ENCODE measurements around the gene GNAO1.

Gene GNAO1

GRCh38 chr16:56263711-56264608 is 72.7 kb downstream of the GNAO1 start:
- no peak for DNase-seq (ENCODE audit: insufficient read length, low spot score)
- no peak for FAIRE-seq

DNA sequence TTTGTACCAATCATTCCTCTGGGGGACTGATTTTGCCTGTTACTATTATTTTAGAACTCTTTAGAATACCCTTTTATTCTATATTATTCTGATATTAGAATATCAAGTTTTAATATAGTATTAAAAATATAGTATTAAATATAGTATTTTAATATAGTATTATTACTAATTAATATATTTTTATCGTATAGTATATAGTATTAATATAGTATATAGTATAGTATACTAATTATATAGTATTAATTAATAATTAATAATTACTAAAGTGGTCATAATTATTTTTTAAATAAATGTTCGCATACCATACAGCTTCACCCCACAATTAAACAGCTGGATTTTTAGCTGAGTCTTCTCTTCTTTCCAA is 73.3 kb downstream of the GNAO1 start:
- DNase-seq (ENCODE audit: insufficient read length, low spot score) (no peak), FAIRE-seq (no peak)

DNA sequence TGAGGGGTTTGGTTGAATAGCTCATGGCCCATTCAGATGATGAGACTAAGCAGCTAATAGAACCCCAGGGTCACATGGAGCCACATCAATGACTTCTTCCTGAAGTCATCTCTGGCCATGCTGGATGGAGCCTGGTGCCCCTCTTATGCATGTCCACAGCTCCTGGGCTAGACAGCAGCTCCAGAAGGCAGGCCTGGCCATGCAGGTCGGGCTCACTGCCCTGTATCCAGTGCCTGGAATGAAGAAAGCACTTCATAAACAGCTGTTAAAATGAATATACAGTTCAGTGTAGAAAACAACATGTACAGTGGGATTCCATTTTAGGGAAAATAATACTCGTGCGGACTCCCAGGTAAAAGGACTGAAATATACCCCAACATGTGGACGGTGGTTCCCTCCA is 73.9 kb downstream of the GNAO1 start:
- DNase-seq (ENCODE audit: insufficient read length, low spot score) = no peak
- FAIRE-seq = no peak

DNA sequence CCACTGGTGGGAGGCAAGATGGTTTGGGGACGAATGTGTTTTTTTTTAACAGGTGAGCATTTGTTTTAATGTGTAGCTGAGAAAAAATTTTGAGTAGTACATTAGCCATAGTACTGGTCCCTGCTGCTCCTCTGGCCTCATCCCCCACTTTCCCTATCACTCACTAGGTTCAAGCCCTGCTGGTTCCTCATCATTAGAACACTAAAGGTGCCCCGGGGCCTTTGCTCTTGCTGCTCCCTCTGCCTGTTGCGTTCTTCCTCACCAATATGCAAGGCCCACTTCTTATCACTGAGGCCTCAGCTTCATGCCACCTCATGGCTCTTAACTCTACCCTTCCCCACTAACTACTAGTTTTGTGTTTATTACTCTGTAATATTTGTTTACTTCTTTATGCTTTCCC is 74.5 kb downstream of the GNAO1 start:
- FAIRE-seq = no peak
- DNase-seq (ENCODE audit: insufficient read length, low spot score) = no peak

DNA sequence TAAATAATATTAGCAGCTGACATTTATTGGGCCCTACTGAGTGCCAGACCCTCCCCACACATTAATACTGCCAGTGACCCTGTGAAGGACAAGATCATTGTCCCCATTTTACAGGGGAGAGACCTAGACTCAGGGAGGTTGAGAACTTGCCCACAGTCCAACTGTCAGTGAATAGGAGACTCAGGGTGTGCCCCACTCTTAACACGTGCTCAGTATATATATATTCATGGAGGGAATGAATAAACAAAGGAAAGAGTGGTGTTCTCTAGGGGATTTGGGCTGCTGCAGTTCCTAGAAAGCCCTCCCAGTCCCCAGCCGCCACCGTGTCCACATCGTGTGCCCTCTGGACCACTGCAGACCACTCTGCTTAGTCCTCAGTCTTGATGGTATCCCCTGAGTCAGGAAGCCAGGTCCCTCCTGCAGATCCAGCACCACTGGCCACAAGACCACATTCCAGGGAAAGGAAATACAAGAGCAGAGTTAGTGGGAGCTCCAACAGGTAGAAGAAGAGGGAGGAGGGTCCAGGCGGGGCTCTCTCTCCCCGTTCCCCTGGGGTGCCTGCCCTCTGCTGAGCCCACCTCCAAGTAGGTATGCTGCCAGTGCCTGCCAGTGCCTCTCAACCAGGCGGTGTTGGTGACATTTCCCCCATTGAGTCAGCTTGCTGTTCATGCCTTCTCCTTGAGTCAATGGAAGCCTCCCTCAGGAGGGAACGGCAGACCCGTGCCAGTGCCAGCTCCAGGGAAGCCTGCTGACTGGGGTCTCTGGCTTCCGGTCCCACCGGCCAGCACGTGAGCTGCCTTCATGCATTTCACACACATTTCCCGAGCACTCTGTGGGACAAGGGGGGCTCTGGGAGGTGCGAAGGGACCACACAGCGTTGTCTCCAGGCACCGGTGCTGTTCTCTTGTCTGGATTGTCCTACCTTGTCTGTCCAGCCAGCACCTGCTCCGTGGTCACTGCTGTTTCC is 75.6 kb downstream of the GNAO1 start:
- no peak for DNase-seq (ENCODE audit: insufficient read length, low spot score)
- no peak for FAIRE-seq

GRCh38 chr16:56267888-56268287 is 76.6 kb downstream of the GNAO1 start:
- FAIRE-seq = no peak
- DNase-seq (ENCODE audit: insufficient read length, low spot score) = no peak

GRCh38 chr16:56268799-56269198 is 77.5 kb downstream of the GNAO1 start:
- FAIRE-seq = no peak

DNA sequence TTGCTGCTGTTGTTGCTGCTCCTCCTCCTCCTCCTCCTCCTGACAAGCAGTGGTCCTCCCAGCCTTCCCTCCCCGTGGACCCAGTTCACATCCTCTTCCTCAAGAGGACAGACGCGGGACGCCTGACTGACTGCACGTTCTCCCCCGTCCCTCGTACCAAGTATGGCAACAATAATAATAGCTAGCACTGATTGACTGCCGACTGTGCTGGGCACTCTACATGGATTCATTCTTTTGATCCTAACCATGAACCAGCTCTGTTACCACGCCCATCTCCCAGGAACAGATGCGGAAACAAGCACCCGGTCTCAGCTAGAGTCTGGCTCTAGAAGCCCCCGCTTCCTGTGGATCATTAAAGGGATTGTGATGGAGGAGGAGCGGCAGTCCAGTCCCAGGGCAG is 78.0 kb downstream of the GNAO1 start:
- DNase-seq (ENCODE audit: insufficient read length, low spot score) (no peak), FAIRE-seq (no peak)

More at GRCh38 chr16:56268799-56269198, 77.5 kb downstream of the GNAO1 start:
- no peak for DNase-seq (ENCODE audit: insufficient read length, low spot score)

DNA sequence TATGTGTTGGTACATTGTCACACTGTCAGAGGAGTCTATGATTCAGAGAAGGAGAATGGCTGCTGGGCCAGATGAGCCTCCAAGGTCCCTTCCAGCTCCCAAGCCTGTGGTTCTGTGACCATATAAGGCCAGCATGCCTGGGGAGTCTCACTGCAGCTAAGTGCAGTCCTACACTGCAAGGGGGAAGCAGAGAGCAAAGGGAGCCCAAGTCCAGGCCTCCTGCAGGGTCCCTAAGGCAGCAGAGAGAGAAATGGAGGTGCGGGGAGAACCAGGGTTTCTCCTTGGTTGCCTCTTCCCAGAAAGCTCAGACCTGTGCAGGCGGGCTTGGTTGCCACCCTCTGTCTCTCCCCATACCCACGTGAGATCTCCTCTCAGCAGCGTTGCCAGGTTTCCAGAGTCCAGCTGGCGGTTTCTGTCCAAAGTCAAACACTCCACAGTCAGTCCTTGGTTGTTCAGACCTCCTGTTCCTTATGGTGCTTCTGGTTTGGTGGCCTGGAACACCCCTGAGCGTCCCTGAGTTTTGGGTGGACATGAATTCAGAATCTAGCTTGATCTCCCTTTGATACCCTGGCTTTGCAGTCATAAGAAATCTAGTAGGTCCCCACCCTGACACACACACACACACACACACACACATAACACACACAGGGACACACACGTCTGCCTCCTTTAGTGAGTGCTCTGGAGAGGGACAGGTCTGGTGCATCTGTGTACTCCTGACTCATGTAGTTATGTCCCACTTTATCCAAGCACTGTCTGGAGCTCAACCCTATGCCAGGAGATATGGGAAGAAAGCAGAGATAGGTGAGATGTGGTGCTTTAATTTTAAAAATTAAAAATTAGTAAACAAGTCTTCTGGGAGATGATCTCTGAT is 78.8 kb downstream of the GNAO1 start:
- FAIRE-seq (no peak), DNase-seq (ENCODE audit: insufficient read length, low spot score) (peak; percentile 24)

GRCh38 chr16:56270828-56271227 is 79.5 kb downstream of the GNAO1 start:
- DNase-seq (ENCODE audit: insufficient read length, low spot score) (no peak), FAIRE-seq (no peak)

GRCh38 chr16:56272583-56272894 is 81.2 kb downstream of the GNAO1 start:
- FAIRE-seq (no peak), DNase-seq (ENCODE audit: insufficient read length, low spot score) (no peak)

DNA sequence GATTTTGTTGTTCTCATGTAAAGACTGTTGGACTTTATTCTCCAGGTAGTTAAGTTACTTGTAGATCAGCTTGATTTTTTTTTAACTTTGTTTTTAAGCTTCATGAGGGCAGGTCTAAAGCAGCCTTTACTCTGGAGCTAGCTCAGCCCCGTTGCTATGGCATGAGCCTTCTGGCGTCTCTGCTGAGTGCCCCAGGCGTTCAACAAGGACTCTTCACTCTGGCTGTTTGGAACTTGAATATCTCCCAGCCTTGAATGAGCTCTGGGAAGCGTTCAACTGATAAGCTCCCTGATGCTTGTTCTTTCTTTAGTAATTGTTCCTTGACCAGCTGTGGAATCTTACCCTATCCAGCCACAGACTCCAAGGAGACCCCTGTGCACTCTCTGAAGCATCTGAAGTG is 82.3 kb downstream of the GNAO1 start:
- DNase-seq (ENCODE audit: insufficient read length, low spot score) (no peak), FAIRE-seq (no peak)

DNA sequence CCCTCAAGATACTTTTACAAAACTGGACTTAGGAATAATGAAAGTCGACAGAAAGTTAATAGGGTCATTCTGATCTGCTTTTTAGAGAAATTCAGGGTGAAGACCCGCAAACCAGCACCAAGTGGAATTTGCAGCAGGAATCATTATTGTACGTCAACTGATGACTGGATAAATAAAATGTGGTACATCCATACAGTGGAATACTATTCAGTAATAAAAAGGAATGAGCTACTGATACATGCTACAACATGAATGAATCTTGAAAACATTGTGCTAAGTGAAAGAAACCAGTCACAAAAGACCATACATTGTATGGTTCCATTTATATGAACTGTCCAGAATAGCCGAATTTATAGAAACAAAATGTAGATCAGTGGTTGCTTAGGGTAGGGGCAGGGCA is 83.1 kb downstream of the GNAO1 start:
- no peak for DNase-seq (ENCODE audit: insufficient read length, low spot score)
- FAIRE-seq = no peak

- FAIRE-seq = no peak
- no peak for DNase-seq (ENCODE audit: insufficient read length, low spot score)
These were observed 83.8 kb downstream of the GNAO1 start for GRCh38 chr16:56275076-56275475.

- DNase-seq (ENCODE audit: insufficient read length, low spot score) = no peak
- FAIRE-seq = no peak
These were observed 84.5 kb downstream of the GNAO1 start for GRCh38 chr16:56275801-56276200.

DNA sequence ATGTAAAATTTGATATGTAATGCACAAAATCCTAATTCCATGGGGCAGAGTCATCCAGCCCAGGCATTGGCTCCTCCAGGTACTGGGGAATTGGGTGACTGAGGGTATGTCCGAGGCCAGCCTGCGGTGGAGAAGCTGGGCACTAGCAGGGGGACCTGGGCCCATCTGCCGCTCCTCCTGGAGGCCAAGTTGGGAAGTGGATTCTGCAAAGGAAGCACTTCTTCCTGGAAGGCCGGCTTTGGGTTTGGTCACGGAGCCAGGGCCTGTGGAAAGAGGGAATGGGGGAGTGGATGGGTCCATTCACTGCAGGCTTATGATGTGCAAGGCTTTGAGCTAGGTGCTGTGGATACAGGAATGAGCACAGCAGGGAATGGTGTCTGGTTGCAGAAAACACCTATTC is 85.8 kb downstream of the GNAO1 start:
- DNase-seq (ENCODE audit: insufficient read length, low spot score) (no peak), FAIRE-seq (no peak)

- no peak for FAIRE-seq
- no peak for DNase-seq (ENCODE audit: insufficient read length, low spot score)
These were observed 87.0 kb downstream of the GNAO1 start for GRCh38 chr16:56278196-56278855.

- FAIRE-seq = no peak
- DNase-seq (ENCODE audit: insufficient read length, low spot score) = no peak
These were observed 87.8 kb downstream of the GNAO1 start for GRCh38 chr16:56279132-56279531.

GRCh38 chr16:56279914-56280313 is 88.6 kb downstream of the GNAO1 start:
- DNase-seq (ENCODE audit: insufficient read length, low spot score) (no peak), FAIRE-seq (no peak)

- peak; percentile 21 for DNase-seq (ENCODE audit: insufficient read length, low spot score)
- no peak for FAIRE-seq
These were observed 90.0 kb downstream of the GNAO1 start for GRCh38 chr16:56281249-56281805.
